Activated CD4-positive, CD25-positive, alpha-beta regulatory T cell treated with anti-CD3 and anti-CD28 coated beads, Interleukin-2, amount 50 U/mL, for 72 hours (primary cell): Measurements from ENCODE around the gene PRKCH.
"Not testable (repeated sequence)": the region's sequence is repeated elsewhere in the genome, so short reads cannot be mapped to it uniquely, and the experiment has no call there.

ENCODE experiments used
- DNase-seq: peaks from one replicate; pipeline ENCODE4 v3.0.0; 2021

The PRKCH gene

DNA sequence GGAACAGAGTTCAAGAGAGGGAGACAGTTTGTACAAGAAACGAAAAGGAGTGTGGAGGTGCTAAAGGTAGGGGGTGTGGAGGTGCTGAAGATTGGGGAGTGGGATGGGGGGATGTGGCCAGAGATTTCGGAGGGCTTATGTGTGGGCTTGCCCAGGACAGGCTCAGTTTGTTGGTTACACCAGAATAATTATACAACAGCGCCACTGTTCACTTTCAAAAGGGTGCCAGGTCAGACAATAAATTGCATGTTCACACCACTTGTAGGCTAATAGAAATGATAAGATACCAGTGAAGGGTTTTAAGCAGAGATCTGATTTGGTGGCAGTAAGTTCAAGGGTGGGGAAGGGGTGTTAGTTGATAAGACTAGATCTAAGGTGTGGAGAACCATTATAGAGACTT, 75.3 kb downstream of the PRKCH start:
- no peak for DNase-seq

DNA sequence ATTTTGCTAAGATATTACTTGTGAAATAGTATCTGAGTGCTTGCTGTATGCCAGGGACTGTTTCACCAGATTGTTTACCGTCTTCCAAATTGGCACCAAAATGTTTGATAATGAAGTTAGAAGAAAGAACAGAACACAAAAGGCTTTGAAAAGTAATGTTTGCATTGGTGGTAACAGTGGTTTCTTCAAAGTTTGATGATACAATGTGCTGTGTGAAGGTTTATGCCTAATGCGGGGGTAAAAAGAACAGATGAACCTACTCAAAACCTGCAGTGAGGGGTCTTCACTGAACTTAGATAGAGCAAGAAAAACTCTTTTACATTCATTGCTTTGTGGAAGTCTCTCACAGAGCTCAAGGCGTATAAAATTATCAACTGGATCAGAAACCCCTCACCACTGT, 76.2 kb downstream of the PRKCH start:
- no peak for DNase-seq

DNA sequence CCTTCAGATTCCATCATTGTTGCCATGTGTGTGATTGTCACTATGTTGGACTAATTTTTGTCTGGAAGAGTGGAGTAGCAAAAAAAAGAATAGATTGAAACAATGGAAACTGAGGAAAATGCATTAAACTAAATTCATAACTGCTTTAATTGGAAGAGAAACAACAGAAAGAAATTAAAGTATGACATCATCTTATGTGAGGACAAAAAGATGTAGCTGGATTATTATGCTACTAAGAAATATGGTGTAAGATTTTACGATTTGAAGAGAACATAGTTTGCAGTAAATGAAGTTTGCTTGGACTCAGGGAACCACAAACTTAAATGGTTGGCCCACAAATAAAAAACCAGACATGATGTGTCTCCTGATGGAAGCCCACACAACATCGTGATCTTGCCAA, 76.8 kb downstream of the PRKCH start:
- DNase-seq: no peak

DNA sequence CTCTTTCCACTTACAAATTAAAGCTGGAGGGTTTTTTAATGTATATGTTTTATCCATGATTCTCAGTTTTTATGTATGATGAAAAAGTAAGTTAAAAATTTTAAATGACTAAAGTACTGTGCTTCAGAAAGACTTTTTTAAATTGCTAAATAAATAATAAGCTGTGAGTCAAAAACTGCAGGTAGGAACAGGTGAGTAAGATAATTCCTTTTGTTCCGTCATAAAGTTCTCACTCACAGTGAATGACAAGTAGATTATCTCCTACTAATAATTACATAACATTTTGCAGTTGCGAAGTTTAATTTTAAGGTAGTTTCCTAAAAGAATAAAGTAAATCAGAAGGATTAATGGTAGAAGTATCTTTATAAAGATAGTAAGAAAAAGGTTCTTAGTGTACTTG, 78.0 kb downstream of the PRKCH start:
- no peak for DNase-seq

GRCh38 chr14:61401461-61401860, 80.1 kb downstream of the PRKCH start:
- no peak for DNase-seq

GRCh38 chr14:61403411-61403810, 82.0 kb downstream of the PRKCH start:
- no peak for DNase-seq

DNA sequence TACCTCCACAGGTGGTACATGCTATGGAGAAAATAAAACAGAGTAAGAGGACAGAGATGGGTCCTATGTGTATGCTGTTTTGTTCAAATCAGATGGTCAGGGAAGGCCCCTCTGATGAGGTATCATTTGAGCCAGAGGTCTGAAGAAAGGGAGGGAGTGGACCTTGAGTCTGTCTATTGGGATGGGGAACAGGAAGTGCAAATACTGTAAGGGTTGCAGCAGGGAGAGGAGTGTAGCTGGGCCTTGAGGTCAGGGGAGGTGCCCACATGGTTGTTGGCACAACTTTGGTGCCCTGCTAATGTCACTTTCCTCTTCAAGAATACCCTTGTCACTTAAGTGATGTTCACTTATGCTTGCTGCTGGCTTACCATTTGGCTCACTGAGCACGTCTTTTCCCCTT, 83.3 kb downstream of the PRKCH start:
- no peak for DNase-seq

GRCh38 chr14:61406198-61406597, 84.8 kb downstream of the PRKCH start:
- DNase-seq: no peak

- no peak for DNase-seq
These were observed 85.3 kb downstream of the PRKCH start for GRCh38 chr14:61406675-61407074.

- no peak for DNase-seq
These were observed 87.1 kb downstream of the PRKCH start for GRCh38 chr14:61408498-61408897.

DNA sequence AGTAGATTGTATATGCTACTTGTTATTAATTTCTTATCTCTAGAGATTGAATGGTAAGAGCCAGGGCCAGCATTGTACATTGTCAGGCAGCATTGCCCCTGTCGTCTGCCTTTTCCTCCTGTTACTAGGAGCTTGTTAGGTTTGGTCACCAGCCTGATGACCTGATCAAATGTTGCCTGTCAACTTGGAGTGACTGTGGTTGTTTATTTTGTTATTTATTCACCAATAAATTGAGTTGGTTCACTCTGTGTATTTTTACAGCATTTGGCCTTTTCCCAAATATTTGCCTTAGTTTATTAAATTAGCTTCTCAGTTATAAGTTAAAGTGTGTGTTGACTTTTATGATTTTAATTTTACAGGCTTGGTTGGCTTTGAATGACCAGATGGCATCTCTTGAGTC, 88.4 kb downstream of the PRKCH start:
- DNase-seq: no peak

DNA sequence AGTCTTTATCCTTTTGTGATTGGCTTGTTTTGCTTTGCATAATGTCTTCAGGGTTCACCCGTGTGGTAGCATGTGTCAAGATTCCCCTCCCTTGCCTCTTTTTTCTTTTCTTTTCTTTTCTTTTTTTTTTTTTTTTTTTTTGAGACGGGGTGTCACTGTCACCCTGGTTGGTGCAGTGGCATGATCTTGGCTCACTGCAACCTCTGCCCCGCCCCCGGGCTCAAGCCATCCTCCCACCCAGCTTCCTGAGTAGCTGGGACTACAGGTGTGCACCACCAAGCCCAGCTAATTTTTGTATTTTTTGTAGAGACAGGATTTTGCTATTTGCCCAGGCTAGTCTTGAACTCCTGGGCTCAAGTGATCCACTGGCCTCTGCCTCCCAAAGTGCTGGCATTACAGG, 94.6 kb downstream of the PRKCH start:
- DNase-seq: not testable (repeated sequence)

- no peak for DNase-seq
These were observed 95.2 kb downstream of the PRKCH start for GRCh38 chr14:61416591-61416990.

- no peak for DNase-seq
These were observed 95.8 kb downstream of the PRKCH start for GRCh38 chr14:61417141-61417540.

GRCh38 chr14:61417883-61418455, 96.6 kb downstream of the PRKCH start:
- DNase-seq: no peak

DNA sequence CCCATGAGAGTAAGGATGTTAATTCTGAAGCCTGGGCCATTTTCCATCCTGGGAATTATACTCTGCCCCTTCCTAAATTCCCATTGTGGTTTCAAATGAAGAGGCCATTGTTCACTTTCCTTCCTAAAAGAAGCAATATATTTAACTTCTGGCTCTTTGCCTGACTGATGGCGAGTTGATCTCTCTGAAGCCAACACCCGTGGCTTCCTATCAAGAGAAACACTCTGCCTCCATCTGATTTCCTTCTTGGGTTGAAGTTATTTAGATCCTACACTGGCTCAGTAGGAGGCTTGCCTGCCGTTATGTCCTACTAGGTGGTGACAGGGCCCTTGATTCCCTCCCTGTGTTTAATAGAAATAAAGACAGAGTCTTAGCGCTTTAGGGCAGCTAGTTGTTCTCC, 97.4 kb downstream of the PRKCH start:
- DNase-seq: no peak

- no peak for DNase-seq
These were observed 97.8 kb downstream of the PRKCH start for GRCh38 chr14:61419201-61419600.

DNA sequence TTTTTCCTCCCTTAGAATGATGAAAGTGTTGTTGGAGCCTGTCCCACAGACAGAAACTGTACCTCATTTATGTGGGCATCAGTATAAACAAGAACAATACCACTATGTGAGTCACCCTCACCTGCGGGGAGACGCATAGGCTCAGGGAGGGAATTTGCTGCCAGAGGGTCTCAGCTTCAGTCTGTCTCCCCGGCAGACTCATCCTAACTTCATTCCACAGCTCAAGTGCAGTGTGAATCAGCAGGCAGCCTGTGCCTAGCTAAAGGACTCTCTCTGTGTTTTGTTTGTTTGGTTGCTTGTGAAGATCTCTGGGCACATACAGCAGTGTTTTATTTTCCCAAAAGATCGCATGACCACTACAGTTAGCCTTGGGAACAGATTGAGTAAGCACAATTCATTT, 98.9 kb downstream of the PRKCH start:
- DNase-seq: no peak

DNA sequence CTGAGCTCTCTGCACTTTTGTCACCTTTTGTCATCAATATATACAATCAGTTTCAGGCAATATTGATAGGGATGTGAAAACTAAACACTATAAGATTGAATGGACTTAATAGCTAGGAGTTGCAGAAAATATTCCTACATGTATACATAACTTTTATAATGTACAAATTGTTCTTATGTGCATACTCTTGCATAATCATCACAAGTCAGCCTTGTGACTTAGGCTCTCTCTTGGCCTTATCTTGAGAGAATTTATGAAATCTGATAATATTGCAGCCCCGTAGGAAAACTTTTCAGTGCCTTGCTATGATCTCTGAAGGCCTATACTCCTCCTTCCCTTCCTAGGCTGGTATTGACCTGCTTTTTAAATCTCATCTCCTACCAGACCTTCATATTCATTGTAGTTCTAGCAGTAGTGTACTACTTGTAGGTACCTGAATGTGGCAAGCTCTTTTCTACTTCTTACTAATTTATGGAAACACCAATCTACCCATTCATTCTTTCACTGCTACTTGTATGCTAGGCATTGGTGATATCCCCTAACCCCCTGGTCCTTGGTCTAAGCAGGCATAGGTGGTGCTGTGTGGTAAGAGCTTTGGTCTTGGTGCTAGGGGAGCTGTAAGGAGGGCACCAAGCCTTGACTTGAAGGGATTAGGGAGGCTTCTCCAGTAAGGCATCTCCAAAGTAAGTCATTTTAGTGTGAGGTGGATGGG, 100.0 kb downstream of the PRKCH start:
- DNase-seq: no peak

GRCh38 chr14:61426048-61426447, 104.7 kb downstream of the PRKCH start:
- DNase-seq: no peak

DNA sequence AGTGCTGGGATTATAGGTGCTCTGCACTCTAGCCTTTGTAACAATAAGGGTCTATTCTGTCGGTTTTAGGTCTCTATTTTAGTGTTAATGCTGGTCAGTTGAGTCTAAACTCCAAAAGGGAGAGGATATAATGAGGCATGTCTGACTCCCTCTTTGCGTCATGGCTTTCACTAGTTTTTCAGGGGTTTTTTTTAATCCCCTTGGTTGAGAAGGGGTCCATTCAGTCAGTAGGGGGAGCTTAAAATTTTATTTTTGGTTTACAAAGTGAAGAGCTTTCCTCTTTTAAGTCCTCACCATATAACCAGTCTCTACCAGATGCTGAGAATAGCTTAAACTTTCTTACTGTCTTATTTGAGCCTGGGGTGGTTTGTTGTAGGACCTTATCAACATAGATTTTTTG, 106.9 kb downstream of the PRKCH start:
- DNase-seq: no peak

GRCh38 chr14:61429316-61429715, 107.9 kb downstream of the PRKCH start:
- DNase-seq: no peak

GRCh38 chr14:61430066-61430757, 108.8 kb downstream of the PRKCH start:
- DNase-seq: no peak

DNA sequence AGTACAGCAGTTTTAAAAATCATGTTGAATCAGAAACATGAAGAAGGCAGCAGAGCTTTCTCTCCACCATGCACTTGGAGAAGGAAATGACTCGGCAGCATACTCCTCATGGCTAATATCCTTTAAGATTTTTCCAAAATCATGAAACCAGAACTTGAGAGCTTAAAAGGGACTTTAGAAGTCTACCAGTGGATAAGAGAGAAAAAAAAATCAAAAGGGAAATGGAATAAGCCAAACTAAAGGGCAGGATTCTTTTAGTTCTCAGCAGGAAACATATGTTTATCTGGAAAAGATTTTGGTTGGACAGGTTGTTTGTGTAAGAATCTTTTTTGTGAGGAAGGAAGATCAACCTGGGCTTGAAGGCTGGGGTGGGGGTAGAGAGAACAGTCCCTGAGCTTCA, 111.8 kb downstream of the PRKCH start:
- DNase-seq: no peak

DNA sequence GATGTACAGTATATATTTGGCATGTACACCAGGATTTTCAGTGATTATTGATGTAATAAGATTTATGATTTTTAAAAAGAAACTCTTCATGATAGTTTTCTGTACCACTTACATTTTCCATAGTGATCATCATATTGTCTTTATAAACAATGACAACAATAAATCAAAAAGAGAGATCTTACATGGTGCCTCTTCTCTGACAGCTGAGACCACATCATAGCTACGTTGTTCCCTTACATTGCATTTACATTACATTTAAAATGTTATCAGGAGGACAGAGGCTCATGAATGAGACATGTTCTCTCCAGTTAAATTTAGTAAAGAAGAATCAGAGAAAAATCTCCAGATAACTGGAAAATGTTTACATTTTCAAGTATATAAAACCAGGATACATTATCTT, 112.4 kb downstream of the PRKCH start:
- no peak for DNase-seq
